Lower lobe of right lung (tissue), 2 donors: ENCODE measurements around the gene NKG7. TPM values are rescaled to one million over a fixed set of nuclear protein-coding genes. Genes with fewer than 3 reads are reported as not detected.

Experiments
- ATAC-seq, 2 donors: fragments of 200-7000 bp; cut with Tn5 transposase; one replicate each; pipeline ENCODE4 v1.9.1; 2020 to 2022; ENCODE audit warnings: mild to moderate bottlenecking in 2 of 2, moderate library complexity in 2 of 2
- DNase-seq: peaks from one replicate; pipeline ENCODE4 v3.0.0-alpha.2; 2020
- H3K27ac ChIP-seq: fragments of 200-600 bp; one replicate; pipeline ENCODE4 v1.8.0; 2022
- H3K27me3 ChIP-seq: fragments of 200-600 bp; one replicate; pipeline ENCODE4 v1.8.0; 2022; ENCODE audit warnings: low read depth
- H3K36me3 ChIP-seq: fragments of 200-600 bp; one replicate; pipeline ENCODE4 v1.8.0; 2022; ENCODE audit warnings: mild to moderate bottlenecking
- H3K4me1 ChIP-seq: fragments of 200-600 bp; one replicate; pipeline ENCODE4 v1.8.0; 2022
- H3K4me3 ChIP-seq: fragments of 200-600 bp; one replicate; pipeline ENCODE4 v1.8.0; 2022; ENCODE audit warnings: mild to moderate bottlenecking
- H3K9me3 ChIP-seq: fragments of 200-600 bp; one replicate; pipeline ENCODE4 v1.8.0; 2022
- CTCF ChIP-seq: fragments of 200-600 bp; IDR thresholded peaks from one replicate; pipeline ENCODE4 v1.8.0; 2022; ENCODE audit warnings: antibody characterized with exemption, mild to moderate bottlenecking
- intact Hi-C: fragments of 100-400 bp; cut with DNase I; formaldehyde crosslinking; loops from one replicate; pipeline ENCODE4 v1.11.0; 2022
- total RNA-seq: library from RNA; stranded (reverse); fragmentation: NEBNext Ultra II Directional; extraction: Animal tissue kit (Norgen Biotek cat#: 25700); gene quantifications from one replicate; pipeline ENCODE4 v1.2.1, GENCODE V29; 2021
- donor health status: DM: no; HTN: yes; CAD: no; lungs with severe emphysema.

Gene NKG7
- total RNA-seq, 1 donor from 2014 or later = 31.7 TPM

GRCh38 chr19:51339687-51340656 is 32.5 kb downstream of the NKG7 start:
- ATAC-seq (peak; percentile 98), DNase-seq (peak; percentile 99)
- peak overlapping the region; percentile 64 for H3K27ac ChIP-seq
- TF ChIP-seq CTCF = no peak
- H3K27me3 ChIP-seq = no peaks in the 10 kb centered on the region
- H3K9me3 ChIP-seq = no peaks in the 10 kb centered on the region
- peaks cover 19% of the 10 kb centered on the region for H3K4me1 ChIP-seq
- intact Hi-C loops = no loop called here
- H3K36me3 ChIP-seq = peaks cover 4% of the 10 kb centered on the region
- peak overlapping the region; percentile 77 for H3K4me3 ChIP-seq

GRCh38 chr19:51339313-51339686 is 33.2 kb downstream of the NKG7 start:
- no peak for TF ChIP-seq CTCF
- intact Hi-C loops = no loop called here
- peak overlapping the region; percentile 64 for H3K27ac ChIP-seq
- DNase-seq = no peak
- no peaks in the 10 kb centered on the region for H3K9me3 ChIP-seq
- peak overlapping the region; percentile 77 for H3K4me3 ChIP-seq
- peak in 1 of 2 donors; percentile 3 for ATAC-seq
- H3K27me3 ChIP-seq = no peaks in the 10 kb centered on the region
- peaks cover 19% of the 10 kb centered on the region for H3K4me1 ChIP-seq
- no peaks in the 10 kb centered on the region for H3K36me3 ChIP-seq

GRCh38 chr19:51338563-51339312 is 33.7 kb downstream of the NKG7 start:
- peak; percentile 86 for TF ChIP-seq CTCF
- Histone ChIP-seq H3K4me3 (peak overlapping the region; percentile 77), H3K36me3 (no peaks in the 10 kb centered on the region), H3K9me3 (no peaks in the 10 kb centered on the region), H3K4me1 (peaks cover 19% of the 10 kb centered on the region), H3K27me3 (no peaks in the 10 kb centered on the region), H3K27ac (peak overlapping the region; percentile 64)
- ATAC-seq (peak; percentile 85 to 88), DNase-seq (peak; percentile 91)
- intact Hi-C loops = no loop called here

- Histone ChIP-seq H3K4me1 (peaks cover 19% of the 10 kb centered on the region), H3K9me3 (no peaks in the 10 kb centered on the region), H3K27me3 (no peaks in the 10 kb centered on the region), H3K27ac (no peak overlapping the region), H3K4me3 (no peak overlapping the region), H3K36me3 (no peaks in the 10 kb centered on the region)
- DNase-seq (no peak), ATAC-seq (no peak)
- intact Hi-C loops = no loop called here
- no peak for TF ChIP-seq CTCF
These were observed 34.4 kb downstream of the NKG7 start for GRCh38 chr19:51337861-51338562.

- TF ChIP-seq CTCF = no peak
- no peaks in the 10 kb centered on the region for H3K27me3 ChIP-seq
- no peak overlapping the region for H3K27ac ChIP-seq
- H3K9me3 ChIP-seq = no peaks in the 10 kb centered on the region
- no peak for ATAC-seq
- H3K4me3 ChIP-seq = no peak overlapping the region
- no peak for DNase-seq
- H3K4me1 ChIP-seq = peaks cover 19% of the 10 kb centered on the region
- intact Hi-C loops = no loop called here
- no peaks in the 10 kb centered on the region for H3K36me3 ChIP-seq
These were observed 35.2 kb downstream of the NKG7 start for GRCh38 chr19:51337141-51337860.
